HepG2 (cell line): ENCODE measurements around the gene CDK3. TPM values are rescaled to one million over a fixed set of nuclear protein-coding genes. Genes with fewer than 3 reads are reported as not detected.

Experiments
- CREB1 ChIP-seq, 2 experiments: fragments of 450-650 bp in 1 of 2; IDR thresholded peaks; 2 replicates each; pipeline ENCODE4 v1.6.1; 2016 to 2017; ENCODE audit warnings: control low read depth in 1 of 2, mild to moderate bottlenecking in 1 of 2, missing compliant biosample characterization in 1 of 2, missing genetic modification characterization in 1 of 2
- DMAP1 ChIP-seq: IDR thresholded peaks from 2 replicates; pipeline ENCODE4 v1.6.1; 2016
- JUN ChIP-seq: sonication (generic); formaldehyde crosslinking; IDR thresholded peaks from 2 replicates; pipeline ENCODE4 v1.4.0; 2020; ENCODE audit warnings: mild to moderate bottlenecking, missing genetic modification reagents
- KDM4B ChIP-seq: sonication (generic); formaldehyde crosslinking; IDR thresholded peaks from 2 replicates; pipeline ENCODE4 v1.4.0; 2020; ENCODE audit warnings: missing genetic modification reagents
- NAIF1 ChIP-seq: sonication (generic); formaldehyde crosslinking; IDR thresholded peaks from 2 replicates; pipeline ENCODE4 v1.5.0; 2020; ENCODE audit warnings: mild to moderate bottlenecking, missing genetic modification reagents, borderline replicate concordance
- NFRKB ChIP-seq: fragments of 450-650 bp; IDR thresholded peaks from 2 replicates; pipeline ENCODE4 v1.6.1; 2017
- PRDM15 ChIP-seq: sonication (generic); formaldehyde crosslinking; IDR thresholded peaks from 2 replicates; pipeline ENCODE4 v1.4.0; 2020; ENCODE audit warnings: missing genetic modification reagents
- SP5 ChIP-seq: IDR thresholded peaks from 2 replicates; pipeline ENCODE4 v1.6.1; 2016; ENCODE audit warnings: low read depth, borderline replicate concordance
- SRF ChIP-seq: IDR thresholded peaks from 2 replicates; pipeline ENCODE4 v1.6.1; 2011; ENCODE audit warnings: mild to moderate bottlenecking, low read depth, low read length, moderate library complexity
- TEAD3 ChIP-seq: optimal IDR thresholded peaks from 2 replicates; pipeline ENCODE3; 2016; ENCODE audit warnings: borderline replicate concordance
- UBTF ChIP-seq: sonication (generic); formaldehyde crosslinking; IDR thresholded peaks from 2 replicates; pipeline ENCODE4 v1.4.0; 2020; ENCODE audit warnings: mild to moderate bottlenecking, missing genetic modification reagents
- ZBTB38 ChIP-seq: sonication (generic); formaldehyde crosslinking; IDR thresholded peaks from 2 replicates; pipeline ENCODE4 v1.5.1; 2020; ENCODE audit warnings: mild to moderate bottlenecking, missing genetic modification reagents
- ZFP36L1 ChIP-seq: sonication (generic); formaldehyde crosslinking; IDR thresholded peaks from 2 replicates; pipeline ENCODE4 v1.8.0; 2022; ENCODE audit warnings: mild to moderate bottlenecking, missing genetic modification reagents, moderate library complexity
- ZNF260 ChIP-seq: sonication (generic); formaldehyde crosslinking; IDR thresholded peaks from 2 replicates; pipeline ENCODE4 v1.4.0; 2020; ENCODE audit warnings: missing genetic modification reagents, low read depth, mild to moderate bottlenecking, borderline replicate concordance
- ZNF546 ChIP-seq: sonication (generic); formaldehyde crosslinking; conservative IDR thresholded peaks from 2 replicates; pipeline ENCODE4 v1.8.1; 2023; ENCODE audit warnings: mild to moderate bottlenecking, missing genetic modification reagents
- ZNF598 ChIP-seq: sonication (generic); formaldehyde crosslinking; IDR thresholded peaks from 2 replicates; pipeline ENCODE4 v1.5.1; 2020; ENCODE audit warnings: mild to moderate bottlenecking, missing genetic modification reagents, borderline replicate concordance
- polyA plus RNA-seq, 8 experiments: library from polyadenylated mRNA; depleted of rRNA in 3 of 8; stranded (reverse) in 7 of 8; unstranded in 1 of 8; fragments of >200 nt; fragmentation: Illumina TruSeq in 4 of 8; extraction: Trizol in 4 of 8; gene quantifications; 2 replicates each; pipeline versions ENCODE4 v1.2.1 to v1.2.3, GENCODE V29; 2011 to 2016; ENCODE audit warnings: low read depth in 4 of 8, missing spikeins in 1 of 8, mixed read lengths in 1 of 8; ENCODE audit not compliant: insufficient read depth in 1 of 8
- total RNA-seq, 5 experiments: library from RNA; depleted of rRNA; stranded (reverse); fragments of >200 nt; fragmentation: Illumina TruSeq; extraction: Trizol; gene quantifications; 2 replicates each; pipeline ENCODE4 v1.2.3, GENCODE V29; 2016; ENCODE audit warnings: low read depth in 1 of 5
- TF ChIP-seq, protein P1 (sequence below): sonication (generic); formaldehyde crosslinking; IDR thresholded peaks from 2 replicates; pipeline ENCODE4 v1.5.0; 2020; ENCODE audit warnings: missing genetic modification reagents, mild to moderate bottlenecking, borderline replicate concordance
- TF ChIP-seq, protein P2 (sequence below): sonication (generic); formaldehyde crosslinking; IDR thresholded peaks from 2 replicates; pipeline ENCODE4 v1.8.1; 2023; ENCODE audit warnings: mild to moderate bottlenecking, missing genetic modification reagents

CDK3 gene
- total and polyA plus RNA-seq, 2 of the 13 experiments (the other 11 are each of a cell fraction or from before 2014, with no cell fraction given): 5.8 to 11.4 TPM

DNA sequence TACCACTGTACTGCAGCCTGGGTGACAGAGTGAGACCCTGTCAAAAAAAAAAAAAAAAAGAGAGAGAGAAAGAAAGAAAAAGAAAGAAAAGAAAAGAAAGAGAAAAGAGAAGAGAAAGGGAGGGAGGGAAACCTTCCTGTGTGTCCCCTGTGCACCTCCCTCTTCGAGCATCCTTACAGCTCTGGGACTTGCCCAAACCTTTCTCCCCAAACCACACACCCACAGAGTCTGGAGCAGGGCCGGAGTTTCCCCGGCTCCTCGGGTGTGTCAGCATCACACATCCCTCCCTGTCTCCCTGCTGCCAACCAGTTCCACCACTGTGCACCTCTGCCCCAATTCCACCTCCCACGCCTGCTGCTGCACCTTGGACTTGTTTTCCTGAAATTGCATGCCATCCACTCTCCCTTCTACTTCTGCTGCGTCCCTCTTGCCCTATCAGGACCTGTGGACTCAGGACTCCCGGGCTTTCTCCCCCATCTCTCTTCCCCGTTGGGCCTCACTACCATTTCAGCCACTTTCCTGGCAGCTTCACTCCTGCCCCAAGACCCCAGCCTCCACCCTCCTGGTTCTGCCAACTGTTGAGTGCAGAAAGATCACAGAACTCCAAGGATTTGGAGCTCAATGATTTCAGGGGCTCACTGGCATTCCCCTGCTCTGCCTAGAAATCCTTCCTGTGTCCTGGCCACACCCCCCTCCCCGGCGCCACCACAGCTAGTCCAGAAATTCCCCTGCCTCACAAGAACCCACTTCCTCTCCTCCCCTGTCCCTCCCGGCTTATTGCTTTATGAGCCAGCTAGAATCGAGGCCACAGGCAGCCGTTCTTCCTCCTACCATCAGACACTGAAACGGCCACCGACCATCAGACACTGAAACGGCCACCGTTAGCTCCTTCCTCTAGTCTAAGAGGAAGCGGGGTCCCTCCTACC, 3.7 kb upstream of the CDK3 start (continued):
- TF ChIP-seq SP5 (CRISPR knock-in tag) (peak; percentile 77; the same call in 1 of the 2 replicates), UBTF (CRISPR knock-in tag) (peak; percentile 81), ZNF598 (CRISPR knock-in tag) (peak; percentile 75; the same call in 1 of the 2 replicates), PRDM15 (no peak), ZNF546 (CRISPR knock-in tag) (peak; percentile 86), ZBTB38 (CRISPR knock-in tag) (peak; percentile 94), TEAD3 (CRISPR knock-in tag) (peak; percentile 95), SRF (no peak), CREB1 (IDR thresholded peaks at IDR 0.05) (peak; percentile 18; the same call in 1 of the 2 replicates), CREB1 (CRISPR knock-in tag; IDR thresholded peaks at IDR 0.05) (no peak), NAIF1 (CRISPR knock-in tag) (peak; percentile 44; the same call in 1 of the 2 replicates), ZNF260 (0 out of 2 replicates have a peak, but pooled peaks have one; percentile 41), NFRKB (no peak), JUN (CRISPR knock-in tag) (0 out of 2 replicates have a peak, but pooled peaks have one; percentile 59), KDM4B (CRISPR knock-in tag) (0 out of 2 replicates have a peak, but pooled peaks have one; percentile 58), DMAP1 (CRISPR knock-in tag) (no peak), ZFP36L1 (CRISPR knock-in tag) (peak; percentile 15; the same call in 1 of the 2 replicates)
- TF ChIP-seq, protein P1, sequence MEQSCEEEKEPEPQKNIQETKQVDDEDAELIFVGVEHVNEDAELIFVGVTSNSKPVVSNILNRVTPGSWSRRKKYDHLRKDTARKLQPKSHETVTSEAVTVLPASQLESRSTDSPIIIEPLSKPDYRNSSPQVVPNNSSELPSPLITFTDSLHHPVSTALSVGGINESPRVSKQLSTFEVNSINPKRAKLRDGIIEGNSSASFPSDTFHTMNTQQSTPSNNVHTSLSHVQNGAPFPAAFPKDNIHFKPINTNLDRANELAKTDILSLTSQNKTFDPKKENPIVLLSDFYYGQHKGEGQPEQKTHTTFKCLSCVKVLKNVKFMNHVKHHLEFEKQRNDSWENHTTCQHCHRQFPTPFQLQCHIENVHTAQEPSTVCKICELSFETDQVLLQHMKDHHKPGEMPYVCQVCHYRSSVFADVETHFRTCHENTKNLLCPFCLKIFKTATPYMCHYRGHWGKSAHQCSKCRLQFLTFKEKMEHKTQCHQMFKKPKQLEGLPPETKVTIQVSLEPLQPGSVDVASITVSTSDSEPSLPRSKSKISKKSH: no peak
- TF ChIP-seq, protein P2, sequence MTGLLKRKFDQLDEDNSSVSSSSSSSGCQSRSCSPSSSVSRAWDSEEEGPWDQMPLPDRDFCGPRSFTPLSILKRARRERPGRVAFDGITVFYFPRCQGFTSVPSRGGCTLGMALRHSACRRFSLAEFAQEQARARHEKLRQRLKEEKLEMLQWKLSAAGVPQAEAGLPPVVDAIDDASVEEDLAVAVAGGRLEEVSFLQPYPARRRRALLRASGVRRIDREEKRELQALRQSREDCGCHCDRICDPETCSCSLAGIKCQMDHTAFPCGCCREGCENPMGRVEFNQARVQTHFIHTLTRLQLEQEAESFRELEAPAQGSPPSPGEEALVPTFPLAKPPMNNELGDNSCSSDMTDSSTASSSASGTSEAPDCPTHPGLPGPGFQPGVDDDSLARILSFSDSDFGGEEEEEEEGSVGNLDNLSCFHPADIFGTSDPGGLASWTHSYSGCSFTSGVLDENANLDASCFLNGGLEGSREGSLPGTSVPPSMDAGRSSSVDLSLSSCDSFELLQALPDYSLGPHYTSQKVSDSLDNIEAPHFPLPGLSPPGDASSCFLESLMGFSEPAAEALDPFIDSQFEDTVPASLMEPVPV: peak; percentile 78
